GM12801 (cell line): ENCODE results near the gene RER1.

Experiments used
- CTCF ChIP-seq: IDR thresholded peaks from one replicate; pipeline ENCODE4 v1.5.1; 2011; ENCODE audit warnings: control low read depth; ENCODE audit not compliant: insufficient read length; ENCODE audit errors: extremely low read depth

RER1 gene

GRCh38 chr1:2346691-2347408, 44.8 kb upstream of the RER1 start:
- TF ChIP-seq CTCF = no peak

GRCh38 chr1:2347409-2347785, 44.2 kb upstream of the RER1 start:
- TF ChIP-seq CTCF = no peak

DNA sequence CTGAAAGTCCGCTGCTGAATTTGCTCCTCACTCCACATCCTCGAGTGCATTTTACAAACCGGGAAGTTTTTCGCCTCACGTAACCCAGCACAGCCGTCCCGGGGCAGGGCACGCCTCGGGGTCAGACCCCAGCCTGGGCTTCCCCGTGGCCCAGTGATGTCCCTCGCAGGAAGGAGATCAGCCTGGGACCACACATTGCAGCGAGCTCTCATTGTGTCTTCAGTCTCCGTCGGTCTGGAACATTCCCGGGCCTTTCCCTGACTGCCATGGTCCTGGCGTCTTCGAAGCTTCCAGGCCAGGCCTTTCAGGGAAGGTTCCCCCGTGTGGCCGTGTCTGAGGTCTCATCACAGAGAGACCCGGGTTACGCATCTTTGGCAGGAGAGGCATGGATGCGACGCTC, 43.7 kb upstream of the RER1 start:
- TF ChIP-seq CTCF = no peak

GRCh38 chr1:2348346-2349325, 43.0 kb upstream of the RER1 start:
- TF ChIP-seq CTCF = no peak

- TF ChIP-seq CTCF = no peak
Observed at GRCh38 chr1:2349806-2350205, 41.8 kb upstream of the RER1 start.

GRCh38 chr1:2350501-2350900, 41.1 kb upstream of the RER1 start:
- TF ChIP-seq CTCF = no peak

- TF ChIP-seq CTCF = no peak
Observed at GRCh38 chr1:2350911-2351655, 40.6 kb upstream of the RER1 start.
